Kidney (tissue), 14 donors: ENCODE measurements around the gene NOP9. TPM values are rescaled to one million over a fixed set of nuclear protein-coding genes. Genes with fewer than 3 reads are reported as not detected.

Experiments
- DNase-seq, 5 donors: peaks; one replicate each; pipeline ENCODE4 v3.0.0-alpha.2; 2013 to 2020
- FAIRE-seq: peaks from 2 replicates; lab custom pipeline; 2012; peaks lifted over from hg19 to GRCh38; lab: Jason Lieb, UNC
- H3K27ac ChIP-seq, 2 donors: one replicate each; pipeline ENCODE4 v1.7.0; 2013; ENCODE audit warnings: low read depth in 2 of 2, low read length in 2 of 2, inconsistent platforms in 1 of 2
- H3K27me3 ChIP-seq: one replicate; pipeline ENCODE4 v1.7.1; 2013; ENCODE audit warnings: low read length, inconsistent platforms; ENCODE audit not compliant: control insufficient read depth, insufficient read depth
- H3K36me3 ChIP-seq, 3 donors: one replicate each; pipeline versions ENCODE4 v1.7.0 to v1.7.1; 2013; ENCODE audit warnings: low read length in 3 of 3, control low read depth in 1 of 3, inconsistent platforms in 1 of 3; ENCODE audit not compliant: insufficient read depth in 3 of 3, control insufficient read depth in 2 of 3
- H3K4me1 ChIP-seq, 3 donors: one replicate each; pipeline versions ENCODE4 v1.7.0 to v1.7.1; 2013; ENCODE audit warnings: low read length in 3 of 3, inconsistent platforms in 1 of 3, low read depth in 1 of 3; ENCODE audit not compliant: control insufficient read depth in 2 of 3, insufficient read depth in 2 of 3
- H3K4me3 ChIP-seq, 3 donors: one replicate each; pipeline versions ENCODE4 v1.7.0 to v1.8.1; 2013; ENCODE audit warnings: low read length in 3 of 3, control low read depth in 1 of 3, inconsistent platforms in 1 of 3
- H3K9ac ChIP-seq, 3 donors: one replicate each; pipeline versions ENCODE4 v1.7.0 to v1.7.1; 2013; ENCODE audit warnings: low read length in 3 of 3, control low read depth in 1 of 3, inconsistent platforms in 1 of 3
- H3K9me3 ChIP-seq, 3 donors: one replicate each; pipeline versions ENCODE4 v1.7.0 to v1.7.1; 2013; ENCODE audit warnings: low read length in 3 of 3, control low read depth in 1 of 3, inconsistent platforms in 1 of 3; ENCODE audit not compliant: control insufficient read depth in 2 of 3, insufficient read depth in 1 of 3
- intact Hi-C: fragments of 100-400 bp; cut with DNase I; formaldehyde crosslinking; loops from one replicate; pipeline ENCODE4 v1.11.1; 2022
- polyA plus RNA-seq: library from polyadenylated mRNA; stranded (reverse); fragments of 350-450 nt; fragmentation: Illumina TruSeq; extraction: RNeasy Lipid Tissue Mini Kit (QIAGEN cat#74804); gene quantifications from one replicate; pipeline ENCODE4 v1.2.3, GENCODE V29; 2014; ENCODE audit warnings: low read depth, low replicate concordance; ENCODE audit not compliant: insufficient read depth
- total RNA-seq: library from RNA; stranded (reverse); fragmentation: NEBNext Ultra II Directional; extraction: Animal tissue kit (Norgen Biotek cat#: 25700); gene quantifications from one replicate; pipeline ENCODE4 v1.2.1, GENCODE V29; 2021
- TF ChIP-seq, protein P1 (sequence below): IDR thresholded peaks from 3 replicates; pipeline ENCODE4 v1.5.1; 2012; ENCODE audit warnings: mild to moderate bottlenecking, moderate library complexity, borderline replicate concordance; ENCODE audit not compliant: insufficient read depth; ENCODE audit errors: extremely low read depth
- donor health status: control.
- donor health status: control.
- donor health status: control.
- donor health status: control.
- donor health status: control.
- donor health status: DM: yes; HTN: yes; CAD: no.
- donor health status: Normal renal cell carcinoma (clear cell type).

The NOP9 gene
- total and polyA plus RNA-seq, 2 donors from 2014 or later: 8.6 to 25.7 TPM

DNA sequence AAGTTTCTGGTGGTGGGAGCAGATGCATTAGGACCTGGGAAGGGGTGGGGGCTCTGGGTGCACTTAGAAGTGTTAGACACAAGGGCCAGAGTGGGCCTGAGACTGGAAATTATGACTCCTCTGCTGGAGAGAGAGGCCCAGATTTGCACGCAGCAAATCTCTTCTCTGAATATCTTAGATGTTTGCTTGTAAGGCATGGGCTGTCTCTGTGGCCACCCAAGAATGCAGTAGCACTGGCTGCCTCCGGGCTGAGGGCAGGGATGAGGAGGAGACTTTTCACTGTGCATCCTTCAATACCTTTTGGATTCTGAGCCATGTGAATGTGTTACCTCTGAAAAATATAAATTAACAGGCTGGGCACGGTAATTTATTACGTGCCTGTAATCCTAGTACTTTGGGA lies 14.3 kb upstream of the NOP9 start:
- no peak overlapping the region for H3K4me3 ChIP-seq
- no peaks in the 10 kb centered on the region for H3K4me1 ChIP-seq
- intact Hi-C loops: no loop called here
- FAIRE-seq (no peak), DNase-seq (no peak)
- no peaks in the 10 kb centered on the region for H3K27me3 ChIP-seq
- H3K9me3 ChIP-seq: no peaks in the 10 kb centered on the region
- TF ChIP-seq, protein P1, sequence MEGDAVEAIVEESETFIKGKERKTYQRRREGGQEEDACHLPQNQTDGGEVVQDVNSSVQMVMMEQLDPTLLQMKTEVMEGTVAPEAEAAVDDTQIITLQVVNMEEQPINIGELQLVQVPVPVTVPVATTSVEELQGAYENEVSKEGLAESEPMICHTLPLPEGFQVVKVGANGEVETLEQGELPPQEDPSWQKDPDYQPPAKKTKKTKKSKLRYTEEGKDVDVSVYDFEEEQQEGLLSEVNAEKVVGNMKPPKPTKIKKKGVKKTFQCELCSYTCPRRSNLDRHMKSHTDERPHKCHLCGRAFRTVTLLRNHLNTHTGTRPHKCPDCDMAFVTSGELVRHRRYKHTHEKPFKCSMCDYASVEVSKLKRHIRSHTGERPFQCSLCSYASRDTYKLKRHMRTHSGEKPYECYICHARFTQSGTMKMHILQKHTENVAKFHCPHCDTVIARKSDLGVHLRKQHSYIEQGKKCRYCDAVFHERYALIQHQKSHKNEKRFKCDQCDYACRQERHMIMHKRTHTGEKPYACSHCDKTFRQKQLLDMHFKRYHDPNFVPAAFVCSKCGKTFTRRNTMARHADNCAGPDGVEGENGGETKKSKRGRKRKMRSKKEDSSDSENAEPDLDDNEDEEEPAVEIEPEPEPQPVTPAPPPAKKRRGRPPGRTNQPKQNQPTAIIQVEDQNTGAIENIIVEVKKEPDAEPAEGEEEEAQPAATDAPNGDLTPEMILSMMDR: no peak
- H3K9ac ChIP-seq: no peak overlapping the region
- peaks cover 0 to 10% (median 3%) of the 10 kb centered on the region in 3 donors for H3K36me3 ChIP-seq
- H3K27ac ChIP-seq: no peak overlapping the region

DNA sequence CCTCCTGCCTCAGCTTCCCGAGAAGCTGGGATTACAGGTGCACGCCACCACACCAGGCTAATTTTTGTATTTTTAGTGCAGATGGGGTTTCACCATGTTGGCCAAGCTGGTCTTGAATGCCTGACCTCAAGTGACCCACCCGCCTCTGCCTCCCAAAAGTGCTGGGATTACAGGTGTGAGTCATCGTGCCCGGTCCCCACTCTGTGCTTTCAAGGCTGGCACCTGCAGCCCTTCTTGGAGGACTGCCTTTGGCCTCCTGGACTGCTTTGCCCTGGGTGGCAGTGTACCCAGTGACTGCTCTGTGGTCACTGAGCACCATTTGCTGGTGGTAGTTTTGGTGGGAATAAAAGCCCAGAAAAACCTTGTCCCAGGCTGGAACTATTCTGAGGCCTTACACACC lies 12.7 kb upstream of the NOP9 start:
- TF ChIP-seq, protein P1: no peak
- Histone ChIP-seq H3K36me3 (peaks cover 0 to 19% (median 11%) of the 10 kb centered on the region in 3 donors), H3K4me1 (no peaks in the 10 kb centered on the region), H3K4me3 (no peak overlapping the region), H3K9me3 (no peaks in the 10 kb centered on the region), H3K27me3 (no peaks in the 10 kb centered on the region), H3K9ac (no peak overlapping the region), H3K27ac (no peak overlapping the region)
- intact Hi-C loops: no loop called here
- no peak for DNase-seq
- no peak for FAIRE-seq

DNA sequence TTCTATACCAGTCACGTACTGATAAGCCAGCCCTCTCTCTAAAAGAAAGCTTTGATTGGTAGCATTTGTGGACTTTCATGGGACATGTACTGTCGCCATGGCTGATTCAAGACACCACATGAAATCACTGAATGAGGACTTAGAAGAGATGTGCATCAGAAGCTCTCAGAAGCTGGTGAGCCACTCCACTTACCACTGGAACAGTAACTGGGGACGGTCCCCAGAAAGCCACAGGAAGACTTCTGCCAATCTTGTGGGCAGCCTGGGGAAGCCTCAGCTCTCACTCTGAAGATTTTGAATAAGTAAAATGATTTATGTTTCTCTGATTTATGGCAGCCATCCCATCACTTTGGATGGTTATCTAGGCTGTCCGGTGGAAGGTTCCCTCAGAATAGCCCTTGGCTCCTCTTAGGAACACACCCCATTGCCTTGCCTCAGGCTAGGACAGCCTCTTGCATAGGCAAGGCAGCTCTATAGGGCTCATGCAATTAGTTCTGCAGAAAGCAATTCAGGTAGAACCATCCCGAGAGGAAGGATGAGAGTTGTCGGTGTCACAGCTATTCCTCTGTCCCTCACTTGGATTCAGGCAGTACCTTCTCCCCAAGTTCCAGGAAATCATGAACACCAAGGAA lies 9.9 kb upstream of the NOP9 start:
- Histone ChIP-seq H3K4me3 (no peak overlapping the region), H3K9ac (no peak overlapping the region), H3K4me1 (no peaks in the 10 kb centered on the region), H3K9me3 (no peaks in the 10 kb centered on the region), H3K27me3 (no peaks in the 10 kb centered on the region), H3K27ac (no peak overlapping the region), H3K36me3 (peaks cover 0 to 24% (median 14%) of the 10 kb centered on the region in 3 donors)
- DNase-seq: no peak
- TF ChIP-seq, protein P1: no peak
- no peak for FAIRE-seq
- intact Hi-C loops: no loop called here
